GM21447 (cell line): ENCODE measurements around the gene CEP170B.
"Not testable (repeated sequence)": the region's sequence is repeated elsewhere in the genome, so short reads cannot be mapped to it uniquely, and the experiment has no call there.

Source experiments
- ATAC-seq: cut with Tn5 transposase; IDR thresholded peaks from one replicate; pipeline ENCODE4 v1.9.1; 2021; ENCODE audit not compliant: unreplicated experiment

CEP170B gene

DNA sequence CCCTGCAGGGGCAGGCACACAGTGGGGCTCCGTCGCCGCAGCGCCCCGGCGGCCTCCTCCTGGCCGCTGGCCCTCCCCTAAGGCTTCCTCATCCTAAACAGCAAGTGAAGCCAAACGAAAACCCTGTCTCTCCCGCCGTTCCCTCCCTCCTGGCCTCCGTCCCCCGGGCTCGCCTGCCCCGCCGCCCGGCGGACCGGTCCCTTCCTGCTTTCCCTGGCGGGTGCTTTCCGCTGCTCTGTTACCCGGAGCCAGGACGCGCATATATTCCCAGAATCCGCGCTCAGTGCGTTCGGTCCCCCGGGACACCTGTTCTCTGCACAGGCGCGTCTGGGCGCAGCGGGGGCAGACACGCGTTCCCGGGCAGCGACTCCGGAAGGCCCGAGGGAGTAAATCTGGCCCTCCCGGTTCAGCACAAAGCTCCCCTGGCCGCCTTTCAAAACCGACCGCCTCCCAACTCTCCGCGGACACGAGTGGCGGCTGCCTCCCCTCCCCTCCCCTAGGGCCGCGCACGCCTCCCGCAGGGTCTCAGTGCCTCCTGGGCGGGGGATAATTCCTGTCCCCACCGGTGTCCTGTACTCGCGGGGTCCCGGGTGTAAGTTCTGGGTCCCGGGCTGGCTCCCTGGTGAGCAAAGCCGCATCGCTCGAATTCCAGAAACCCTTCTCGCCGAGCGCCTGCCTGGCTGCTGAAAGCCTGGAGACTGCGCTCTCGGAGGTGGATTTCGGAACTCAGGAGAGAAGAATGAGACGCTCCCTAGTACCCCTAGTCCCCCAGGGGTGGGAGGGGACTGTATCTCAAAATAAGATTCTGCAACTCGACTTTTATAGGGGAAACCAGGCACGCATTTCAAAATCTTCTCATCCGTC lies 21.4 kb upstream of the CEP170B start:
- no peak for ATAC-seq

DNA sequence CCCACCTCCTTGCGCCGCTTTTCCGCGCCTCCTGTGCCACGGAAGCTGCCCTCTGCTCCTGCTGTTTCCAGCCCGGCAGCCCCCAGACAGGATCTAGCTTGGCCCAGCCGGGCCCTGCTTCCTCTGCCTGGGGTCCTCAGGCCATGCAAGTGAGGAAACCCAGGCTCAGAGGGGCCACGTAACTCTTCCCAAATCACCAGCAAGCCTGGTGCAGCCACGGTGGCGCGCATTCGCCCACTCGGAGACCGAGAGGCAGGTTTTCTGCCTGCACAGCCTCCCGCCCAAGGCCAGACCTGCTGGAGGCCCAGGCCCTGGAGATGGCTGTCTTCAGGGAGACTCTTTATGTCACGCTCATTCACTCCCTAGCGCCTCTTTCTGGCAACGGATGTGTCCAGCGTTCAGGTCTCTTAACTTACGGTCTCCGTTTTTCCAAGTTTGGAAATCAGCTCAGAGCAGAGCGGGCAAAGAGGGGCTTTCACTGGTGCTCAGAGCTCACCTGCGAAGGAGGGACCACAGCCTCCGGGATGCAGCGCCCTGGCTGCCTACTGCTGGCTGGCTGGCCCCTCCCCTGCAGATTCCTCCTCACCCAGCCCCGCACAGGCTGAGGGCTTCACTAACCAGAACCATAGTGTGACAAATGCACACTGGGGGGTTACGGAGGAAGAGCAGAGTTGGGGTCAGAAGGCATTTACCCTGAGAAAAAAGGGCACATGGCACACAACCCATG lies 20.6 kb upstream of the CEP170B start:
- ATAC-seq, result no peak

DNA sequence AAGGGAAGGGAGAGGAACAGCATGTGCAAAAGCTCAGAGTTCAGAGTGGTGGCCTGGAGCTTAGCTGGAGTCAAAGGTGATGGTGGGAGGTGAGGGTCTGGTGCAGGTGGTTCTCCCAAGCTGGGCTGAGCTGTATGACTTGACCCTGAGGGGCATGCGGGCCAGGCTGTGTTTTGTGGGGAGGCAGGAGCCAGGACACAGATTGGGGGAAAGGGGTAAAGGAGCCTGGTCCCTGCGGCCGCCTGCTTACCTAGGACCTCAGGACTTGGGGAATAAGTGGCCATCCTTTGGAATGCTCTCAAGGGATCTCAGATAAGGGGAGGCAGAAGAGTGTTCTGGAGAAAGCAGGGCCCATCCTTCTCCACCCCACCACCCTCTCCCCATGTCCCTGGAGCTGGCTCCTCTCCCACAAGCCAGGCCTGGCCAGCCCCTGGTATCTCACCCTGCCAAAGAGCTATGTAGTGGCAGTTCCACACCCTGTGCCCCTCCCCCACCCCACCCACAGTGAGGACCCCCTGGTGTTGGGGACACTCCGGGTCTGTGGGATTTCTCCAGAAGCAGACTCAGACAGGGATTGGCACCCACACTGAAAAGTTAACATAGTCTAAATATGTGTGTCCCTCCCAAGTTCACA lies 19.9 kb upstream of the CEP170B start:
- ATAC-seq, result no peak

DNA sequence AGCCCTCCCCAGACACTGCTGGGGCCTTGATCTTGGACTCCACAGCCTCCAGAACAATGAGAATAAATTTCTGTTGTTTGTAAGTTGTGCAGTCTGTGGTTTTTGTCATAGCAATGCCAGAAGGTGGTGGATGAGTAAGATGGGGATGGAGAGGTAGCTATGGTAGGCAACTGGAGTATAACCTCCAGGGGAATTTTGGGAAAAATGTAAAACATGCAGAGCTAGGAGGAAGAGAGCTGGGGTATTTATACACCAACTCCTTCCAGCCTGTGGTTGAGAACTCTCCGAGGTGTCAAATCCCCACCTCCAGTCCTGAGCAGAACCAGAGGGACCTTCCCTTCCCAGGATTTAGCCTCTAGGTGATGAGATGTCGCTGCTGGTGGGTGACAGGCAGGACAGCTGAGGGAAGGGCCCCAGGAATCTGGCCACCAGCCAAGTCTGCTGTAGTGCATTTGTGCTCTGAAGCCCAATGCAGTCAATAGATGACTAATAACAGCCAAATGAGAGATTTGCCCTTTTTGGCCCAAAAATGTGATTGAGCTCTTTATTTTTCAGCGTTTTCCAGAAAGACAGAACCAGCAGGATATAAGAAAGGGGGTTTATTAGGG lies 19.1 kb upstream of the CEP170B start:
- no peak for ATAC-seq

DNA sequence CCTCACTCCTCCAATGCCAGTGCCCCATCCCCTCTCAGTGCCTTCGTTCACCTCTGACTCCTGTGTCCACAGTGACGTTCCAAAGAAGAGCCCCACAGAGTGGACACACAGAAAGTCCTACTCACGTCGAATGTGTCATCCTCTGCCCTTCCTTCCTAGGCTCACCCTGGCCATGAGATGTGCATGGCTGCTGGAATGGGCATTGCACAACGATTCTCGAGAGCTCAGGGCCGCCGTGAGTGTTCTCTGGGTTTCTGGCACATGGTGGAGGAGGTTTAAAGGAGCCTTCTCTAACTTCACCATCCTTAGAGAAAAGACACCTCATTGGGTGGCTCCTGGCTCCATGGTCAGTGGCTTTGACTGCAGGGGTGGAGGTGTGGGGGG lies 12.8 kb upstream of the CEP170B start:
- no peak for ATAC-seq

DNA sequence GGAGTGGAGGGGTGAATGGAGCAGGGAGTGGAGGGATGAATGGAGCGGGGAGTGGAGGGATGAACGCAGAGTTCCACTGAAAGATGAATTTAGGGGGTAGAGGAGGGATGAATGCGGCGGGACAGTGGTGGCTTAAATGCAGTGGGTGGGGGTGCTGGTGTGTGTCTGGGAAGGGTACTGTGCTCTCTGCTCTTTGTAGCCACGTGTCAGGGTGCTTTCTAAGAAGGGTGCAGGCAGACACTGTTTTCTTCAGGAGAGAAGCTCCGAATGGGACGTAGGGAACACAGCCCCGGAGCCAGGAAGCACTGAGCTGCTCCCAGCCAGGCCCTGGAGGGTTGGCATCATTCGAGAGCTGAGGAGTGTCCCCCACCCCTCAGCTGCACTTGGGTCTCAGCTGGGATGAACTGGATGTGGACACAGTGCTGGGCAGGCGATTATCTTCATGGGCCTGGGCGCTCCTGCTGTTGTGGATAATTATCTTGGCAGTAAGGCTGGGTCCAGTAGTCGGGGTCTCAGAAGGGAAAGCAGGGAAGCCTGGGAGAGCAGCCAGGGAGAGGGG lies 9.5 kb upstream of the CEP170B start:
- ATAC-seq, result no peak

DNA sequence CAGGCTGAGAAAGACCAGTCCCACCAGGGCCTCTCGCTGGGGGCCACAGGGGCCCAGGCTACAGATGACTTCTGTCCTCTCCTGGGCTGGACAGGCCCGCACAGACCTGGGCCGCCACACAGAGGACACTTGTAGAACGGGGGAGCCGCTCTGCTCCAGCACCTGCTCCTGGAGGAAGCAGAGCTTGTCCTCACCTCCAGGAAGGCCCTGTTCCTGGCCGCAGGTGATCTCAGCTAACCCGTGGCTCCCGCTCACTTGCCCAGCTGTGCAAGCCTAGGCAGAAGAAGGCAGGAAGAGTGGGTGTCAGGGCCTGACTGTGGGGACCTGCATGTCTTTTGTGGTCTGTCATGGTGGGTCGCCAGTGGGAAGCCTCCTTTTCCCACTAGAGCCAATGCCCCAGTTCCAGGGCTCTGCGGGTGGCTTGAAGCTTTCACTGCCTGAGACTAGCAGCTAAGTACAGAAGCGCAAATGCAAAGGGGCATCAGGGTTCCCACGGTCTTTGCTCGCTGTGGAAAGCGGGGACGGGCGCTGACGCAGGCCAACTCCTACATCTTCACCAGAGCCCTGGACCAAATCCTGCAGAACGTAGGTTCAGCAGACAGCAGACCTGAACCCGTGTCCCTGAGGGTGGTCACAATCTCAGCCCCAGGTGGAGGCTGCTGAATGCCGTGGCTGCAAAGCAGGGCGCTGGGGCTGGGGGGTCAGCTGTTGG lies 8.8 kb upstream of the CEP170B start:
- ATAC-seq, result no peak

DNA sequence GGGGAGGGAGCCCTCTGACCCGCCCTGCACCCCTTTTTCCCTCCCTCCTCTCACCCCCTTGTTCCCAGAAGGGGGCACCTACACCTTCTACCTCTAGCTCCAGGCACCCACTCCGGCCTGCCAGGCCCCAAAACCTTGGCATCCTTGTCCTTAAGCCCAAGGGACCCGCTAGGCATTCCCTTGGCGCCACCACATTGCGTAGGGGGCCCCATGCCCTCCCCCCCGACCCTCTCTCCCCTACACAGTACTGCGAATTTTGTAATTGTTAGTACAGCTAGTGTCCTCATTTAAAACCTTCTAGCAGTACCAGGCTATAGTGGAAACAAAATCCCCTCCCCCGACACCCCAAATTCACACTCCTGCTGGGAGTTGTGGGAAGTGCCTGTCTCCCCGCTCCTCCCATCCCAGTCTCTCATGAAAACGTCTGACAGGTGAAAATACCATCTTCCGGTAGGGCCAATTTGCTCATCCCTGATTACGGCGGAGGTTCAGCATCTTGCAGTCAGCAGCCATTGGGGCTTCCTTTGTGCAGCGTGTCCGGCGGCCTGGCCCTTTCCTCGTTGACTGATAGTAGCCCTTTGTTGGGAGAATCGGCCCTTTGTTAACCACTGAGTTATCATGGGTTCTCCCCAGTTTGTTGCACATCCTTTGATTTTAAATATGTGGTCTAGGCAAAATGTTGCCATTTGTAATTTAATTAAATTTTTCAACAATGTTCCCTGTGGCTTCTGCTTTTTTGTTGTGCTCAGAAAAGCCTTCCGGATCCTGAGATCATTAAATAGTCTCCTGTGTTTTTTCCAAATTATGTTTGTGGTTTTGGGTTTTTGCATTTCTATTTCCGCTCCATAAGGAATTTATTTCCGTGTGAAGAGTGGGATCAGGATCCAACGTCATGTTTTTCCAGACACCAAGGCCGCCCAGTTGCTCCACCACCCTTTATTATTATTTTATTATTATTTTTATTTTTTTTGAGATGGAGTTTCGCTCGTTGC lies 7.9 kb upstream of the CEP170B start:
- no peak for ATAC-seq

GRCh38 chr14:104857931-104858330 lies 7.1 kb upstream of the CEP170B start:
- not testable (repeated sequence) for ATAC-seq

- ATAC-seq, result no peak
These were observed 6.1 kb upstream of the CEP170B start for GRCh38 chr14:104858811-104859426.

DNA sequence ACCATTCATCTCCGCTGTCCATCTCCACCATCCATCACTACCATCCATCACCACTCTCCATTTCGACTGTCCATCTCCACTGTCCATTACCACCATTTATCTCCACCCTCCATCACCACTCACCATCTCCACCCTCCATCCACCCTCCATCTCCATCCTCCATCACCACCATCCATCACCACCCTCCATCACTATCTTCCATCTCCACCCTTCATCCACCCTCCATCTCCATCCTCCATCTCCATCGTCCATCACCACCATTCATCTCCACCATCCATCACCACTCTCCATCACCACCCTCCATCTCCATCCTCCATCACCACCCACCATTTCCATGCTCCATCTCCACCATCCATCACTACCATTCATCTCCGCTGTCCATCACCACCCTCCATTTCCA lies 5.2 kb upstream of the CEP170B start:
- ATAC-seq, result no peak

GRCh38 chr14:104860414-104860813 lies 4.7 kb upstream of the CEP170B start:
- no peak for ATAC-seq

GRCh38 chr14:104863131-104863862 lies 1.8 kb upstream of the CEP170B start:
- ATAC-seq, result no peak

GRCh38 chr14:104863923-104864266 lies 1.2 kb upstream of the CEP170B start:
- no peak for ATAC-seq

DNA sequence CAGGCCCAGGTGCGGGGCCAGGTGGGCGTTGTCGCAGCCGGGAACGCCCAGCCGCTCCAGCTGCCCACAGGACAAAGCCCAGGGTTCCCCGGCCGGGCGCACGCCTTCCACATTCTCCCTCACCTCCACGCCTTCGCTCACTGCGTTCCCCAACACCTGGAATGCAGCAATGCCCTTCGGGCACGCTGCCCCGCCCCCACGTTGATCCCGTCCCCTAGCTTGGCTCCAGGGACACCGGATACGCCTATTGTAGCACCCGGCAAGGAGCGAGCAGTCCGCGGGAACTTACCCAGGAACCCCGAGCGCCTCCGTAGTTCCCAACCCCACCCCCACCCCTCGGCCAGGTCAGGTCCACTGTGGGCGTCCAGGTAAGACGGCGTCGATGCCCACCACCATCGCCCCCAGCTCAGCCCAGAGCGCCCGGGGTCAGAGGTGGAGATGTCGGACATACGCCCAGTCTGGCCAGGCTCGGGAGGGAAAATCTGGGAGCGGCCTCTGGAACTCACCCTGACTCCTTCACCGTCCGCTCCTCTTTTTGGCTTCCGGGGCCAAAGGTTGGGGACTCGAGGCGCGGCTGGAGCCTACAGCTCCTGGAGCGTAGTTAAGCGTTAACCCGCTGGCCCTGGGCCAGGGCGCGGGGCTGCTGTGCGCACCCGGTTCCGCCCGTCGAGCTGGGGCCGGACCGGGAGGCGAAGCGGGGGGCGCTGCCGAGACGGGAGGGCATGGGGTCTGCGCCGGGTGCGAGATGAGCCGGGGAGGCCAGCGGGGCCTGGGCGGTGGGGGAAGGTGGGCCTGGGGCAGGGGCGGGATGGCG lies 594 bp upstream of the CEP170B start:
- no peak for ATAC-seq

GRCh38 chr14:104865631-104866441 lies 768 bp downstream of the CEP170B start:
- ATAC-seq, result no peak
